B cell (primary cell): ENCODE measurements around the gene SHISA8.

Experiments used
- CTCF ChIP-seq: fragments of 200-600 bp; IDR thresholded peaks from one replicate; pipeline ENCODE4 v1.8.0; 2022; ENCODE audit warnings: antibody characterized with exemption, mild to moderate bottlenecking
- EZH2 ChIP-seq: IDR thresholded peaks from 2 replicates; pipeline ENCODE4 v1.6.1; 2012; ENCODE audit warnings: borderline replicate concordance, low read depth, mild to moderate bottlenecking, moderate library complexity, low read length; ENCODE audit not compliant: insufficient read depth, poor library complexity, severe bottlenecking

- TF ChIP-seq EZH2 (no peak), CTCF (no peak)
Measured at GRCh38 chr22:41885116-41885515, 29.8 kb downstream of the SHISA8 start.
